ENCODE measurements around the gene PLCH1. TPM values are rescaled to one million over a fixed set of nuclear protein-coding genes. Genes with fewer than 3 reads are reported as not detected.

Gene PLCH1
- total RNA-seq, 8 experiments from 2014 or later: 3.7 to 32.9 (median 11.2) TPM

DNA sequence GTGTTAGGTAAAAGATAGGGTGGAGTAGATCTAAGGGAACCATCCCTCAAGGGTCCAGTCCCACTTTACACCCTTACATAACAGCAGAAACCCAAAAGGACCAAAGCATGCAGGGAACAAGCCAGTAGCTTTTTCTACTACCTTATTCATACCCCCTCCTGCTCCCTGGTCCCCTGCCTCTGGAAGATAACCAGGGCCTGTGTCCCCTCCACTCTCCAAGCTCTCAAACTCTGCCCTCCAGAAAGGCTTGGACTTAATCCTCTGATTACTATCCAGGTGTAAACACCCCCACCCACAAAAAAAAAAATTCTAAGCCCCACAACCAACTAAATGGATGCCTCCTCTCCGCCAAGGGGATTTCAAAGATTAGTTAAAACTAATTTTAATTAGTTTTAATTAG lies 417.4 kb downstream of the PLCH1 start:
- in situ Hi-C loops (cut with MboI; ENCODE audit: low pct_unique_long_range_greater_than_20kb in 2 of 9, low sequenced_read_pairs in 9 of 9, unreplicated experiment in 9 of 9): loop anchor here in 2 of 9 experiments (10.0 kb wide), 3 partner anchors 373 to 993 kb away; no protein-coding TSS in a partner anchor
- Histone ChIP-seq H3K27ac (no peak overlapping the region), H3K4me3 (no peak overlapping the region), H3K4me1 (replicated peaks in 1 of 2) (peaks cover 3 to 5% of the 10 kb centered on the region in 2 donors)
- no peak for ATAC-seq (replicated peaks in 6 of 8)
- WGBS, 10 experiments: 100% methylated on average over 1 of the region's 1 CpG; no CpG with 5 or more reads in 2 of the 10 experiments

- no peak for ATAC-seq (replicated peaks in 6 of 8)
- Histone ChIP-seq H3K4me3 (no peak overlapping the region), H3K4me1 (replicated peaks in 1 of 2) (peaks cover 3 to 5% of the 10 kb centered on the region in 2 donors), H3K27ac (no peak overlapping the region)
- WGBS, 10 experiments: 59 to 100% (median 78%) methylated on average over 1 to 3 of the region's 4 CpGs; no CpG with 5 or more reads in 1 of the 10 experiments
- in situ Hi-C loops (cut with MboI; ENCODE audit: low pct_unique_long_range_greater_than_20kb in 2 of 9, low sequenced_read_pairs in 9 of 9, unreplicated experiment in 9 of 9): loop anchor here in 2 of 9 experiments (10.0 kb wide), 3 partner anchors 372 to 992 kb away; no protein-coding TSS in a partner anchor
Observed at GRCh38 chr3:155326901-155327300, 418.0 kb downstream of the PLCH1 start.

- no peak for ATAC-seq (replicated peaks in 6 of 8)
- in situ Hi-C loops (cut with MboI; ENCODE audit: low pct_unique_long_range_greater_than_20kb in 2 of 9, low sequenced_read_pairs in 9 of 9, unreplicated experiment in 9 of 9): loop anchor here in 2 of 9 experiments (10.0 kb wide), 3 partner anchors 371 to 991 kb away; no protein-coding TSS in a partner anchor
- 50 to 96% (median 87%) methylated on average over 1 to 5 of the region's 5 CpGs for WGBS, 10 experiments
- no peak overlapping the region for H3K4me3 ChIP-seq
- peaks cover 3 to 5% of the 10 kb centered on the region in 2 donors for H3K4me1 ChIP-seq (replicated peaks in 1 of 2)
- H3K27ac ChIP-seq: no peak overlapping the region
Observed at GRCh38 chr3:155326244-155326643, 418.6 kb downstream of the PLCH1 start.

Other genes with a start within 250 kb of the PLCH1 start
- 1 to 10 TPM; 3.7 to 8.8 (median 6.2) TPM for gene C3orf33, start 61.2 kb upstream of the PLCH1 start, total RNA-seq
- 10 to 100 TPM; 11.9 to 63.1 (median 25.6) TPM for gene SLC33A1, start 109.4 kb upstream of the PLCH1 start, total RNA-seq
- 100 to 1,000 TPM in 1 of 8 experiments, 10 to 100 TPM in 7; 33.4 to 105 (median 48.1) TPM for gene GMPS, start 125.6 kb upstream of the PLCH1 start, total RNA-seq

Measured in motor neuron (in vitro differentiated cells).